Stimulated activated CD8-positive, alpha-beta memory T cell treated with anti-CD3 and anti-CD28 coated beads, Interleukin-15, amount 100 ng/mL, for 4 hours (primary cell): ENCODE measurements around the gene RBM38.
A peak's percentile ranks its signal among the peaks of the same experiment; 100 is the strongest.

Experiments used
- DNase-seq, 2 donors: peaks; one replicate each; pipeline ENCODE4 v3.0.0-alpha.2; 2020; ENCODE audit warnings: low read depth in 2 of 2

The RBM38 gene

GRCh38 chr20:57374931-57375651 lies 16.1 kb upstream of the RBM38 start:
- no peak for DNase-seq

GRCh38 chr20:57375652-57376230 lies 15.5 kb upstream of the RBM38 start:
- no peak for DNase-seq

GRCh38 chr20:57377350-57377749 lies 13.8 kb upstream of the RBM38 start:
- DNase-seq = no peak

GRCh38 chr20:57378107-57378506 lies 13.1 kb upstream of the RBM38 start:
- no peak for DNase-seq

- DNase-seq = no peak
Measured at GRCh38 chr20:57378646-57379262, 12.4 kb upstream of the RBM38 start.

- DNase-seq = no peak
Measured at GRCh38 chr20:57379263-57379647, 11.9 kb upstream of the RBM38 start.

- DNase-seq = no peak
Measured at GRCh38 chr20:57380081-57380750, 11.0 kb upstream of the RBM38 start.

GRCh38 chr20:57381596-57382503 lies 9.3 kb upstream of the RBM38 start:
- DNase-seq = peak; percentile 61 to 73

- no peak for DNase-seq
Measured at GRCh38 chr20:57382516-57382915, 8.7 kb upstream of the RBM38 start.

GRCh38 chr20:57383447-57384347 lies 7.5 kb upstream of the RBM38 start:
- no peak for DNase-seq

- DNase-seq = no peak
Measured at GRCh38 chr20:57384486-57384885, 6.7 kb upstream of the RBM38 start.

- DNase-seq = no peak
Measured at GRCh38 chr20:57384953-57385761, 6.0 kb upstream of the RBM38 start.

GRCh38 chr20:57385940-57386339 lies 5.3 kb upstream of the RBM38 start:
- DNase-seq = no peak

GRCh38 chr20:57386762-57387161 lies 4.4 kb upstream of the RBM38 start:
- no peak for DNase-seq

- no peak for DNase-seq
Measured at GRCh38 chr20:57387463-57387862, 3.7 kb upstream of the RBM38 start.

- DNase-seq = no peak
Measured at GRCh38 chr20:57387945-57388371, 3.2 kb upstream of the RBM38 start.

- peak in 1 of 2 donors; percentile 42 for DNase-seq
Measured at GRCh38 chr20:57388953-57389694, 2.1 kb upstream of the RBM38 start.

GRCh38 chr20:57389695-57390603 lies 1.2 kb upstream of the RBM38 start:
- DNase-seq = peak; percentile 42 to 46
